ENCODE results near the gene PHF1.
"Not testable (repeated sequence)": the region's sequence is repeated elsewhere in the genome, so short reads cannot be mapped to it uniquely, and the experiment has no call there.

PHF1 gene

DNA sequence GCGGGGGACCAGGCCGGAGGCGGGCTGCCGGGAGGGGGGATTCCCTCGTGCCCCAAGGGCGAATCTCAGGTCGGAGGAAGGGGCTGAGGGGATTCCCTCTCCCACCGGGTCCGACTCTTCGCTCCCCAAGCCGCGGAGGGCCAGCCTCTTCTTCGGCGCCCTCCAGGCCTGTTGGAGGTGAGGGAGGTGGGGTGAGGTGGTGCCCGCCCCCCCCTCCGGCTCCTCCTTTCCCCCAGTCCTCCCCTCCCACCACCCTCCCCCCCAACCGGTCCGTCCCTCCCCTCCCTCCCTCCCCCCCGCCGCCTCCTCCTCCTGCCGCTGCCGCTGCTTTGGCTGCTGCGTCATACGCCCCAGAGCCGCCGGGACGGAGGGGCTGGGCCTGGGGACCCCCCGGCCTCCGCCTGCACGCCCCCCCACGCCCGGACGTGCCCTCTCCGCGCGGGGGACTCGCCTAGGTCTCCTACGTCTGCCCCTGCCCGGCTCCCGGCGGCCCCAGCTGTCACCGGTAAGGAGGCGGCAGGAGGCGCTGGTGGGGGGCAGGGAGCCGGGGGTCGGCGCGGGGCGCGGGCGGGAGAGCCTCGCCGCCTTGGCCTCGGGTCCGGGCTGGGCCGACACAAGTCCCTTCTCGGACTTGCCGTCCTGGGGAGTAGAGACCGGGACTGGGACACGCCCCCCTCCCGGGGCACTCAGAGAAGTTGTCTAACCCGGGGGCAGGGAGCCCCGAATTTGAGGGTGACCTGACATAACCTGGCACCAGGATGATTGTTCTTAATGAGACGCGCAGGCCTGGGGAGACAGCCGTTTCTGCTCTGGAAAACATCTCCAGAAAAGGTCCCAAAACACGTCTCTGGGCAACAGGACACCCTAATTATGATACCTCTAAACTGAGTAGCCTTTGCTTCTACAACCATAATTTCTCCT, at the start of gene PHF1:
PHF1 (plus strand) TSS at position 304 of the 921 bp plus-strand sequence. CDS start 1,250 bp downstream, outside the sequence.
- peak; percentile 62 to 88 (median 73) for DNase-seq

DNA sequence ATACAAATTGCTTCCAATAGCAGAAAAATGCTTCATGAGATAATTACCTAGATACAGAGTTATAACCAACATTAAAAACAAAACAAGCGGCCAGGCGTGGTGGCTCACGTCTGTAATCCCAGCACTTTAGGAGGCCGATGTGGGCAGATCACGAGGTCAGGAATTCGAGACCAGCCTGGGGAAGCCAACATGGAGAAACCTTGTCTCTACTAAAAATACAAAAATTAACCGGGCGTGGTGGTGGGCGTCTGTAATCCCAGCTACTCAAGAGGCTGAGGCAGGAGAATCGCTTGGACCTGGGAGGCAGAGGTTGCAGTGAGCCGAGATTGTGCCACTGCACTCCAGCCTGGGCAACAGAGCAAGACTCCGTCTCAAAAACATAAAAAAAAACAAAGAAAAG, 47.3 kb upstream of the PHF1 start:
- not testable (repeated sequence) for DNase-seq

- DNase-seq: peak; percentile 57 to 67 (median 66)
Measured at GRCh38 chr6:33364475-33365205, 46.2 kb upstream of the PHF1 start.

DNA sequence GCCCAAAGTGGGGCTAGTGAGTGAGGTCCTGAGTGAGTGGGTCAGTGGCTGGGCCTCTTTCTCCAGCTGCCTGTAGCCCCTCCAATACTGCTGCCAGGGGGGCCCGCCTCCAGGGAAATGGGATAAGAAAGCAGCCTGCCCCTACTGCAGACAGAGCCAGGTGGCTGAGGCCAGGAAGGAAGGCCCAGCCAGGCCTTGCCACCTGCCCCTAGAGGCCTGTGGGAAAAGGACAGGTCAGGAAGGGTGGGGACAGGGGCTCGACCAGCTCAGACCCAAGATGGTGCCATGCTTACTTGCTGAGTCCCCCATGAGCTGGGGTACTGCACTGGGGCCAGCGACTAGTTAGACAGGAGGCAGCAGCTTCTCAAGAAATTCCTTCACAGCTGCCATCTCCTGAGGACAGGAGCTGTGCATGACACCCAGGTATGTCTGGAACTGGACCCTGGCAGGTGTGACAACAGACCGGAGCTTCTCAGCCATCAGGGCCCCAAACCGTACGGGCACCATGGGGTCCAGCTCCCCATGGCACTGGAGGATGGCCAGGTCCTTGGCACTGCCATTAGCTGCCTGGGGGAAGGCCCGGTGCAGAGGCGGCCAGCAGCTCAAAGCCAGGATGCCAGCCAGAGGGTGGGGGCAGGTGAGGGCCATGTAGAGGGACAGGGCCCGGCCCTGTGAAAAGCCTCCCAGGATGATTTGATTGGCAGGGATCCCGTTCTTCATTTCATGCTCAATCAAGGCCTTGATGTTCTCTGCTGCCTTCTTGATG, 45.4 kb upstream of the PHF1 start:
- not testable (repeated sequence) for DNase-seq

GRCh38 chr6:33367009-33367714, 43.7 kb upstream of the PHF1 start:
- DNase-seq: no peak

DNA sequence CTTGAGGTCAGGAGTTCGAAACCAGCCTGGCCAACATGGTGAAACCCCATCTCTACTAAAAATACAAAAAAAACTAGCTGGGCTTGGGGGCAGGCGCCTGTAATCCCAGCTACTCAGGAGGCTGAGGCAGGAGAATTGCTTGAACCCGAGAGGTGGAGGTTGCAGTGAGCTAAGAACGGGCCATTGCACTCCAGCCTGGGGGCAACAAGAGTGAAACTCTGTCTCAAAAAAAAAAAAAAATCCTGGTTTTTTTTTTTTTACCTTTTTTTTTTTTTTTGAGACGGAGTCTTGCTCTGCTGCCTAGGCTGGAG, 43.1 kb upstream of the PHF1 start:
- DNase-seq: not testable (repeated sequence)

- not testable (repeated sequence) for DNase-seq
Measured at GRCh38 chr6:33371901-33372300, 38.9 kb upstream of the PHF1 start.

GRCh38 chr6:33372526-33373123, 38.2 kb upstream of the PHF1 start:
- peak in 1 of 3 donors; percentile 18 for DNase-seq

DNA sequence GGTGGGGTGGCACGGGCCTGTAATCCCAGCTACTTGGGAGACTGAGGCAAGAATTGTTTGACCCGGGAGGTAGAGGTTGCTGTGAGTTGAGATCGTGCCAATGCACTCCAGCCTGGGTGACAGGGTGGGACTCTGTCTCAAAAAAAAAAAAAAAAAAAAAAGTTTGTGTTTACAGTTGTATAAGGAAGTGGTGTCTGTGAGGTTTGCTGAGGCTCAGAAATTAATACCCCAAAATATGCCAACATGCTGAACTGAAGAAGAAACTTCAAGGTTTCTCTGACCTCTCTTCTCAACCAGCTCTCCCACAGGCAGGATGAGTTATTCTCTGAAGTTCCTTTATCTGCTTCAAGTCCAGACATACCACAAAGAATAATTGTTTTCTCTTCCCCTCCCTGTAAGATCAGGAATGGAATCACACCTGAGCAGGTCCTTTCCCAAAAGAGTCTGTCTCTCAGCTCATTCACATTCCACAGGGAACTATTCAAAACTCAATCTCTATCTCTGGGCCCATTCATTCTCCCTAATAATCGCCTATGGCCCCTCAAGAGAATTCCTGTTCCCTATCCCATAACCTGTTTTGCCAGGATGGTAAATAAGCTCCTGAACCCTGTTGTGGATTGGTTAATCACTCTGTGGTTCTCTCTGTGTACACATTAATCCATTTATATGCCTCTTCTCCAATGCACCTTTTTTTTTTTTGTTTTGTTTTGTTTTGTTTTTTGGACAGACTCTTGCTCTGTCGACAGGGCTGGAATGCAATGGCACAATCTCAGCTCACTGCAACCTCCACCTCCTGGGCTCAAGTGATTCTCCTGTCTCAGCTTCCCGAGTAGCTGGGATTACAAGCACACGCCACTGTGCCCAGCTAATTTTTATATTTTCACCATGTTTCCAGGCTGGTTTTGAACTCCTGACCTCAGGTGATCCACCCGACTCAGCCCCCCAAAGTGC, 36.6 kb upstream of the PHF1 start:
- DNase-seq: peak in 1 of 3 donors; percentile 24

DNA sequence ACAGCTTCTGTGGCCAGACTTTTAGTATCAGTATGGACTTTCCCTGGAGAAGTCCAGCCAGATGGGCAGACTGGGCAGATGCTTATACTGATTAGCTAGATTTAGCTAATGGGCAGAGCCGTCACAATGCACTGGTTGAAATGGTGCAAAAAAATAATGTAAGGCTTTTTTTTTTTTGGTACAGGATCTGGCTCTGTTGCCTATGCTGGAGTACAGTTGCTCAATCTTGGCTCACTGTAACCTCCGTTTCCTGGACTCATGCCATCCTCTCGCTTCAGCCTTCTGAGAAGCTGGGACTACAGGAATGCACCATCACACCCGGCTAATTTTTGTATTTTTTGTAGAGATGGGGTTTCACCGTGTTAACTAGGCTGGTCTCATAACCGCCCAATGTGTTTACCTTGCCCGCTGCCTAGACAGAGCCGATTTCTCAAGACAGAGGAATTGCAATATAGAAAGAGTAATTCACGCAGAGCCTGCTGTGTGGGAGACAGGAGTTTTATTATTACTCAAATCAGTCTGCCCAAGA, 35.6 kb upstream of the PHF1 start:
- DNase-seq: peak; percentile 53 to 55 (median 54)

GRCh38 chr6:33377171-33377570, 33.6 kb upstream of the PHF1 start:
- no peak for DNase-seq

- DNase-seq: not testable (repeated sequence)
Measured at GRCh38 chr6:33379184-33379583, 31.6 kb upstream of the PHF1 start.

DNA sequence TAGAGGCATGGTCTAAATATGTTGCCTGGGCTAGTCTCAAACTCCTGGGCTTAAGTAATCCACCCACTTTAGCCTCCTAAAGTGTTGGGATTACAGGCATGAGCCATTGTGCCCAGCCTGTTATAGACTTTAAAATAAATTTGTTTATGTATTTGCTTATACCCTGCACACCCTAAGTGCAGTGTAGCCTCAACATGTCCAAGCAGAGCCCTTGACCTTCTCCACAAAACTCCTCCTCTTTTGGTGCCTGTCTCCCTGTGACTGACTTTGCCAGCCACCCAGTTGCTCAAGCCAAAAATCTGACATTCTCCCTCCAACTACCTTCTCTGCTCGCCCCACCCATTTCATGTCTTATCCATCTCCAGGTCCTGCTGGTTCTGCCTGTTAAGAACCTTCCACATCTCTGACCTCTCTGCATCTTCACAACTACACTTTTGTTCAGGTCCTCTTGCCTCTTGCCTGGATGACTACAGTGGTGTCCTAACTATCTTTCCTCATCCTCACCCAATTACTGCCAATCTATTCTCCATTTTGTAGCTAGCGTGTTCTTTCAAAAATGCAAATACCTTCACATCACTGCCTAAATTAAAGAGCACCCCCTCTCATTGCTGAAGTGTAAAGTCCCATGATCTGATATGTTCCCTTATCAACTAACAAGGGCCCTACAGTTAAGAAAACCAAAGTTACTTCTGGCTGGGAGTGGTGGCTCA, 30.4 kb upstream of the PHF1 start:
- no peak for DNase-seq

DNA sequence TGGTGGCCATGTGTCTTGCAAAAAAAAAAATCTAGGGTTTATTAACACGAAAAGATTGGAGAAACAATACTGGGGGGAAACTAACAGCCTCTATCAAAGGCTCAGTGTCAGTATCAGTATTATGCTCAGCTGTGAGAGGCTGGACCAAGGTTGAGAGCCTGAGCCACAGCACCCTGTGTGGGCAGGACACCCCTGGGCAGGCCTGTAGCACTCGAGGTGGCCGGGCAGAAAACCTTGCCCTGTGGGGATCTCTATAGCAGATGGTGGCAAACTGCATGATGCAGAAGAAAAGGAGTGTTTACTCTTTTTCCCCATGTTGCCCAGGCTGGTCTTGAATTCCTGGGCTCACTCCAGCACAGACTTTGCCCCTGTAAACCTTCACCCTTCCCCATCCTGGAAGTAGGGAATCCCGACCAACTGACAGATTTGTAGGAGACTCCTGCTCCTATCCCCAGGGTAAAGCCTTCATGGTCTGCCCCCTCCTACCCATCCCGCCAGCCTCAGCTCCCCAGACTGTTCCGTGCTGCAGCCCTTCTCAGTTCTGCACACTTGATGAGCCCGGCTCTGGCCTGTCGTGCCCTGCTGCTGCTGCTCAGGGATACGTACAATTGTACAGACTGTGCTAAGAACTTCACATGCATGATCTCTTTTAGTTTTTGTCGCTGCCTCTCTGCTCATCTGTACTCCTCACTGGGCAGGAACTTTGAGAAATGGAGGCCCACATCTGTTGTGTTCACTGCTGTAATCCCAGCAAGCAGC, 27.2 kb upstream of the PHF1 start:
- DNase-seq: no peak

DNA sequence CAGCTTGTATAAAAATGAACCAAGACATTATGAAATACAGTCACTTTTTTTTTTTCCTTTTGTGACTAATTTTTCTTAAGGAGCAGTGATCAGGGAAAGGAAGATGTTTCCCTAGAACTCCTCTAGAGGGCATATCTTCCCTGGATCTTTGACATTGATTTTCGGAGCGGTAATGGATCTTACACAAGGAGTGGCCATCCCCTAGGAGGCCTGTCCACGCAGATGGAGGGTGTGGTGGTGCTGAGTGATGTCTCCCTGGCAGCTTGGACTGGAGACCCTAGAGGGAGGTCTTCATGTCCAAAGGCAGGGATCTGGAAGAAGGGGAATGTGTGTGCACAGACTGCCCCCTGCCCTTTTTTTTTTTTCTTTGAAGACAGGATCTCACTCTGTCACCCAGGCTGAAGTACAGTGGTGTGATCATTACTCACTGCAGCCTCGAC, 26.2 kb upstream of the PHF1 start:
- DNase-seq: peak; percentile 33 to 58 (median 50)

DNA sequence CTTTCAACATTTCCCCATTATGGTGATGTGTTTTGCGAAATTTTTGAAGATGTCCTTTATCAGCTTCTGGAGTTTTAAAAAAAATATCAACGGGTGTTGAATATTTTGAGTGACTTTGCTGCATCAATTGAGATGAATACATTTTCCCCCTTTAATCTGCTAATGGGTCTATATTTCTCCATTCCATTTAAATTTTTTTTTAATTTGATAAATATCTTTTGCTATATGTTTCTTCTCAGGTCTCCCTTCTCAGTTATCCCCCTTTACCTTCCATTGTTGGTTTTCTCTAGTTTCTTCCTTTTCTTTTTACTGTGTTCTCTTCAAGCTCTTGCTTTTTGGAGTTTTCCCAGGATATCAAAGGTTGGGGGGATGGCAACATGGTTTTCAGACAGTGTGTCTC, 20.6 kb upstream of the PHF1 start:
- DNase-seq: no peak

DNA sequence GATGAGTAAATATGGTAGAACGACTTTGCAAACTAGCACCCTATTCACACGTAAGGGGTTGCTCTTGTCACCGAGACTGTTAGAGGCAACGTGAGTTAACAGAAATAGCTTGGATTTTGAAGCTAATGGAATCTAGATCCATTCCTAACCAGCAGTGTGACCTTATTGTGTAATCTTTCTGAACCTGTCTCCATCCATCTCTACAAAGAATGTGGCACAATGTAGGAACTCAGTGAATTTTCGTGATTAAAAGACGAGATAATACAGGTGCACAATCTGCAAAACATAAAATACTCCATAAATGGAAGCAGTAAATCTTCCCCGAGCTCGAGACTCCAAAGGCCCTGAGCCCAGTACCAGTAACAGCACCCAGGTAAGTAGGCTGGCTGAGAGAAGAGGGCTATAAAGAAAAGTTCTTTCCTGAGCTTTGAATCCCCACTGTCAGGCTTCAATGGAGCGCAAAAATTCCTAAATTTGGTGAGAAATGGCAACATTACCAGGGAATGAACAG, 20.0 kb upstream of the PHF1 start:
- no peak for DNase-seq

GRCh38 chr6:33391278-33391921, 19.4 kb upstream of the PHF1 start, which contains the start of gene KIFC1:
TSS of gene KIFC1 (plus strand) at chr6:33391823. CDS start at chr6:33391986, 163 bp downstream.
- DNase-seq: peak; percentile 99 to 100 (median 100)

Data from suppressor macrophage treated with lipopolysaccharide for 1 hour (primary cell).